ENCODE results near the gene TESK2.
"Not testable (repeated sequence)": the region's sequence is repeated elsewhere in the genome, so short reads cannot be mapped to it uniquely, and the experiment has no call there.

The TESK2 gene

GRCh38 chr1:45384213-45384612 lies 106.8 kb downstream of the TESK2 start:
- H3K36me3 ChIP-seq (ENCODE audit: insufficient read depth, low read length); H3K4me1 ChIP-seq (ENCODE audit: control insufficient read depth, insufficient read depth, low read length): not testable (repeated sequence)

GRCh38 chr1:45383191-45383590 lies 107.8 kb downstream of the TESK2 start:
- no peaks in the 10 kb centered on the region for H3K9me3 ChIP-seq (replicated peaks; ENCODE audit: low read length)
- H3K9ac ChIP-seq (ENCODE audit: low read depth, low read length), result no peak overlapping the region
- H3K4me3 ChIP-seq (ENCODE audit: low read length), result no peak overlapping the region
- H3K27me3 ChIP-seq (ENCODE audit: control insufficient read depth, insufficient read depth, low read length), result no peaks in the 10 kb centered on the region
- H3K4me2 ChIP-seq (ENCODE audit: low read length), result no peak overlapping the region
- no peaks in the 10 kb centered on the region for H3K4me1 ChIP-seq (ENCODE audit: control insufficient read depth, insufficient read depth, low read length)
- H3K36me3 ChIP-seq (ENCODE audit: insufficient read depth, low read length), result no peaks in the 10 kb centered on the region

More at GRCh38 chr1:45384213-45384612, 106.8 kb downstream of the TESK2 start:
- not testable (repeated sequence) for H3K9ac ChIP-seq (ENCODE audit: low read depth, low read length); H3K9me3 ChIP-seq (replicated peaks; ENCODE audit: low read length); H3K4me3 ChIP-seq (ENCODE audit: low read length); H3K27me3 ChIP-seq (ENCODE audit: control insufficient read depth, insufficient read depth, low read length); H3K4me2 ChIP-seq (ENCODE audit: low read length)

DNA sequence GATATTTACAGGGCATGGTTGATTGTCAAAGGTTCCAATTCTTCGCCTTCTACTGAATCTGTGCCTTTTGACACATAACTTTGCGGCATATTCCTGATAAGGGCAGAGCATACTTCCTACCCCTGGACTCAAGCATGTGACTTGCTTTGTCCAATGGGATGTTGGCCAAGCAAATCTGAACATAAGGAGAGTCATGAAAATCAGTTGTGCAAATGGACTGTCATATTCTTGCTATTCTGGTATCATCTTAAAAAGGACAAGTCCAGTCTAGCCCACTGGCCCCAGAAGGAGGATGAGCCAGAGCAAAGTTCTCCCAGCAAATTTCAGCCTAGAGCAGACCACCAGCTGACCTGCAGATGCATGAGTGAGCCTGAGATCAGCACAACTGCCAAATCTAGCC lies 109.7 kb downstream of the TESK2 start:
- no peaks in the 10 kb centered on the region for H3K27me3 ChIP-seq (ENCODE audit: control insufficient read depth, insufficient read depth, low read length)

DNA sequence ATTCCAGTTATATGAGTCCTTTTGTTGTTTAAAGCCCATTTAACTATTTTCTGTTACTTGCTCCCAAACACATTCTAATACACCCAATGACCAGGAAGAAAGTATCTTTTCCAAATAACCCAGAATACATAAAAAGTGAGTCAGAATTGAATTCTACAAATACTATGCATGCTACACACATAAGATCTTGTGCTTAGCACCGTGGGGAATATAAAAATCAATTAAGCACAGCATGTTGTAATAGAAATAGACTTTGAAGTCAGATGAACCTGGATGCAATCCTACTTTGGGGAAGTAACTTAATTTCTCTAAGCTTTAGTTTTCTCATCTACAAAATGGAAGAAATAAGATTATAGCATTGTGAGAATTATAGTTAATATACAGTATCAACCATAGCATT lies 110.2 kb downstream of the TESK2 start:
- Histone ChIP-seq H3K27me3 (ENCODE audit: control insufficient read depth, insufficient read depth, low read length) (no peaks in the 10 kb centered on the region), H3K9me3 (replicated peaks; ENCODE audit: low read length) (no peaks in the 10 kb centered on the region), H3K4me1 (ENCODE audit: control insufficient read depth, insufficient read depth, low read length) (no peaks in the 10 kb centered on the region), H3K4me3 (ENCODE audit: low read length) (no peak overlapping the region), H3K9ac (ENCODE audit: low read depth, low read length) (no peak overlapping the region), H3K36me3 (ENCODE audit: insufficient read depth, low read length) (no peaks in the 10 kb centered on the region), H3K4me2 (ENCODE audit: low read length) (no peak overlapping the region)

More for the DNA sequence above, 109.7 kb downstream of the TESK2 start:
- no peak overlapping the region for H3K9ac ChIP-seq (ENCODE audit: low read depth, low read length)
- H3K4me3 ChIP-seq (ENCODE audit: low read length), result no peak overlapping the region
- H3K4me2 ChIP-seq (ENCODE audit: low read length), result no peak overlapping the region
- H3K4me1 ChIP-seq (ENCODE audit: control insufficient read depth, insufficient read depth, low read length), result no peaks in the 10 kb centered on the region
- no peaks in the 10 kb centered on the region for H3K36me3 ChIP-seq (ENCODE audit: insufficient read depth, low read length)
- no peaks in the 10 kb centered on the region for H3K9me3 ChIP-seq (replicated peaks; ENCODE audit: low read length)

GRCh38 chr1:45380125-45380524 lies 110.8 kb downstream of the TESK2 start:
- Histone ChIP-seq H3K27me3 (ENCODE audit: control insufficient read depth, insufficient read depth, low read length) (no peaks in the 10 kb centered on the region), H3K4me2 (ENCODE audit: low read length) (no peak overlapping the region), H3K36me3 (ENCODE audit: insufficient read depth, low read length) (no peaks in the 10 kb centered on the region), H3K4me1 (ENCODE audit: control insufficient read depth, insufficient read depth, low read length) (no peaks in the 10 kb centered on the region), H3K9me3 (replicated peaks; ENCODE audit: low read length) (no peaks in the 10 kb centered on the region), H3K4me3 (ENCODE audit: low read length) (no peak overlapping the region), H3K9ac (ENCODE audit: low read depth, low read length) (no peak overlapping the region)

DNA sequence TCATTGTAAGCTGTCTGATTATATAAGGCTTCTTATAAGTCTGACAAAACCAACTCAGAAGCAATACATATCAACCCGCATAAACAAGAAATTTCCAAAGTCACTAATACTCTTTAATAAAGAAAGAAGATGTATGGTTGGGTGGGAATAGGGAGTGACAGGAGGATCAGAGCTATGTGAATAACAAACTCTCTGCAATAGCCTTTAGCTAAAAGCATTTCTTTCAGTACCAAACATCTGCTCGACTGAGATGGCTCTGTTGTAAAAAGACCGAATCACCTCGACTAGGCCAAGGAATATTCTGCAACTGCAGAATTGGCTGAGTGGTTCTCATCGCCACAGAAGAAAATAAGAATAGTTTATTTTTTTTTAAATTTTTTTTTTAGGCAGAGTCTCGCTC lies 111.4 kb downstream of the TESK2 start:
- Histone ChIP-seq H3K9me3 (replicated peaks; ENCODE audit: low read length) (no peaks in the 10 kb centered on the region), H3K36me3 (ENCODE audit: insufficient read depth, low read length) (no peaks in the 10 kb centered on the region), H3K4me2 (ENCODE audit: low read length) (no peak overlapping the region), H3K4me1 (ENCODE audit: control insufficient read depth, insufficient read depth, low read length) (no peaks in the 10 kb centered on the region), H3K4me3 (ENCODE audit: low read length) (no peak overlapping the region), H3K9ac (ENCODE audit: low read depth, low read length) (no peak overlapping the region), H3K27me3 (ENCODE audit: control insufficient read depth, insufficient read depth, low read length) (no peaks in the 10 kb centered on the region)

DNA sequence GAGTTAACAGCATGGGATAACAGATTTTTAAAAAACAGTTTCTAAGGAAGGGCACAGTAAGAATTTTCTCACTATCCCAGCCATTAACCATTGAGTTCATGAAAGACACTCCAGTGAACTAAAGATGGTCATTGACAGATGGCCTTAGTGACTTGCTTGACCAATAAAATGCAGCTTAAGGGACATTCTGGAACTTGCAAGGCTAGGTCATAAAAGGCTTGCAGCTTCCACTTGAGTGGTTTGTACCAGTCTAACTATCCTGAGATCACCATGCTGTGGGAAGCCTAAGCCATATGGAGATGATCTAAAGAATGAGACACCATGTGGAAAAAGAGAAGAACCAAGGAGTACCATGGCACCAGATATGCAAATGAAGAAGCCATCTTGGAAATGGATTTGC lies 112.8 kb downstream of the TESK2 start:
- no peaks in the 10 kb centered on the region for H3K27me3 ChIP-seq (ENCODE audit: control insufficient read depth, insufficient read depth, low read length)
- H3K4me3 ChIP-seq (ENCODE audit: low read length), result no peak overlapping the region
- no peak overlapping the region for H3K4me2 ChIP-seq (ENCODE audit: low read length)
- no peak overlapping the region for H3K9ac ChIP-seq (ENCODE audit: low read depth, low read length)
- no peaks in the 10 kb centered on the region for H3K4me1 ChIP-seq (ENCODE audit: control insufficient read depth, insufficient read depth, low read length)
- no peaks in the 10 kb centered on the region for H3K36me3 ChIP-seq (ENCODE audit: insufficient read depth, low read length)
- H3K9me3 ChIP-seq (replicated peaks; ENCODE audit: low read length), result no peaks in the 10 kb centered on the region

- no peak overlapping the region for H3K9ac ChIP-seq (ENCODE audit: low read depth, low read length)
- H3K36me3 ChIP-seq (ENCODE audit: insufficient read depth, low read length), result no peaks in the 10 kb centered on the region
- no peak overlapping the region for H3K4me2 ChIP-seq (ENCODE audit: low read length)
- H3K9me3 ChIP-seq (replicated peaks; ENCODE audit: low read length), result no peaks in the 10 kb centered on the region
- no peaks in the 10 kb centered on the region for H3K27me3 ChIP-seq (ENCODE audit: control insufficient read depth, insufficient read depth, low read length)
- no peak overlapping the region for H3K4me3 ChIP-seq (ENCODE audit: low read length)
- no peaks in the 10 kb centered on the region for H3K4me1 ChIP-seq (ENCODE audit: control insufficient read depth, insufficient read depth, low read length)
Observed at GRCh38 chr1:45375104-45376090, 115.6 kb downstream of the TESK2 start.

DNA sequence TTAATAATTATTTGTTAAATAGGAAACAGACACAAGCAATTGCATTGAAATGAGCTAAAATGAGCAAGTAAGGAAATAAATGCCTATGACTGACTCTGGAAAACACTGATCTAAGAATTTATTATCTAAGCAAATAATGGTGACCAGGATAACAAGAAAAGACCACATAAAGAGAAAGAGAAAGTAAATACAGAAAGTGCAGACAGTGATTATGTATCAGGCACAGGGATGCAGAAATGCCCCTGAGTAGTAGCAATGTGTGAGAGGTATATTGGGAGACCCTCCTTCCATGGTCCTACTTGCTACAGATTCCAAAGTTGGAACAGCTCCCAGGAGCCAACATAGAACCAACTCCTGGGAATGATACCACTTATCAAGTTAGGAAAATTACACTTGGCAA lies 117.4 kb downstream of the TESK2 start:
- H3K9ac ChIP-seq (ENCODE audit: low read depth, low read length), result no peak overlapping the region
- H3K36me3 ChIP-seq (ENCODE audit: insufficient read depth, low read length), result no peaks in the 10 kb centered on the region
- H3K4me1 ChIP-seq (ENCODE audit: control insufficient read depth, insufficient read depth, low read length), result no peaks in the 10 kb centered on the region
- no peak overlapping the region for H3K4me3 ChIP-seq (ENCODE audit: low read length)
- no peaks in the 10 kb centered on the region for H3K9me3 ChIP-seq (replicated peaks; ENCODE audit: low read length)
- H3K27me3 ChIP-seq (ENCODE audit: control insufficient read depth, insufficient read depth, low read length), result no peaks in the 10 kb centered on the region
- H3K4me2 ChIP-seq (ENCODE audit: low read length), result no peak overlapping the region

DNA sequence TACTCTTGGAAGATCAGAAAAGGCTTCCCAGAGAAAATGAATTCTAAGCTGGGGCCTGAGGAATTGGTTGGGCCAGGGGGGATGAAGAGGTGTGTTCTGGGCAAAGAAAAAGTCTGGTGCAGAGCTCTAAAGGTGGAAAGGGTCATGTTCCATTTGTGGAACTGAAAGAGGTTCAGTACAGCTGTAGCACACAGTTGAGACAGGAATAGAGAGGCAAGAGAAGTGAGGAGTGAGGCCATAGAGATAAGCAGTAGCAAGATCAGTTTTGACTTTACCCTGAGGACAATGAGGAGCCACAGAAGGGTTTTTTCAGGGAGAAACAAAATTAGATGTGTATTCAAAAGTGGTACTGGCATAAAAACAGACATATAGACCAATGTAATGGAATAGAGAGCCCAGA lies 120.4 kb downstream of the TESK2 start:
- no peaks in the 10 kb centered on the region for H3K9me3 ChIP-seq (replicated peaks; ENCODE audit: low read length)
- no peak overlapping the region for H3K9ac ChIP-seq (ENCODE audit: low read depth, low read length)
- H3K4me3 ChIP-seq (ENCODE audit: low read length), result no peak overlapping the region
- H3K4me2 ChIP-seq (ENCODE audit: low read length), result no peak overlapping the region
- H3K4me1 ChIP-seq (ENCODE audit: control insufficient read depth, insufficient read depth, low read length), result no peaks in the 10 kb centered on the region
- no peaks in the 10 kb centered on the region for H3K27me3 ChIP-seq (ENCODE audit: control insufficient read depth, insufficient read depth, low read length)
- H3K36me3 ChIP-seq (ENCODE audit: insufficient read depth, low read length), result no peaks in the 10 kb centered on the region

DNA sequence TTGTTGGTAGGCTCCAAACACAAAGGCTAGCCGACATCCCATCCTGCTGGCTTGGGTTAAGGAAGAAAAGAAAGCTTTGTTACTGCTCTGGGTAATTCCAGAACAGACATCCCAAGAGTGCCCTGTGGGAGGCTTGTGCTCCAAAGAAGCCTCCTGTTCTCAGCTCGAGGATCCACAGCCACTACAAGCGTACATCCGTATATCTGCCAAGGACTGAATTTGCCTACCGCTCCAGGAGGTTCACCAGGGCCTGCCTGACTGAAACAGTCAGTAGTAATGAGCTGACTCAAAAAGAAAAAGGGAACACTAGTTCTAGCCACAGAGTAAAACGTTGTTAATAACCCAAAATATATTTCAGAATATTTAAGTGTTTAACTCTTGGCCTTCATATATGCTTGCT lies 125.9 kb downstream of the TESK2 start:
- Histone ChIP-seq H3K4me3 (ENCODE audit: low read length) (no peak overlapping the region), H3K9ac (ENCODE audit: low read depth, low read length) (no peak overlapping the region), H3K9me3 (replicated peaks; ENCODE audit: low read length) (no peaks in the 10 kb centered on the region), H3K4me2 (ENCODE audit: low read length) (no peak overlapping the region), H3K27me3 (ENCODE audit: control insufficient read depth, insufficient read depth, low read length) (no peaks in the 10 kb centered on the region), H3K4me1 (ENCODE audit: control insufficient read depth, insufficient read depth, low read length) (peaks cover 4% of the 10 kb centered on the region), H3K36me3 (ENCODE audit: insufficient read depth, low read length) (no peaks in the 10 kb centered on the region)

- Histone ChIP-seq H3K9me3 (replicated peaks; ENCODE audit: low read length) (no peaks in the 10 kb centered on the region), H3K27me3 (ENCODE audit: control insufficient read depth, insufficient read depth, low read length) (no peaks in the 10 kb centered on the region), H3K4me1 (ENCODE audit: control insufficient read depth, insufficient read depth, low read length) (peaks cover 7% of the 10 kb centered on the region), H3K4me3 (ENCODE audit: low read length) (no peak overlapping the region), H3K9ac (ENCODE audit: low read depth, low read length) (no peak overlapping the region), H3K4me2 (ENCODE audit: low read length) (no peak overlapping the region), H3K36me3 (ENCODE audit: insufficient read depth, low read length) (no peaks in the 10 kb centered on the region)
Observed at GRCh38 chr1:45364294-45364693, 126.7 kb downstream of the TESK2 start.
